DMS53 treated with DMSO at 0.1 percent for 48 hours (cell line): ENCODE results near the gene ATF6.

ENCODE experiments used
- DNase-seq: peaks from one replicate; lab custom pipeline; 2025; ENCODE audit not compliant: unreplicated experiment; lab: John Stamatoyannopoulos, UW

ATF6 gene

GRCh38 chr1:161956930-161957329 is 190.8 kb downstream of the ATF6 start:
- DNase-seq: no peak

- no peak for DNase-seq
Observed at GRCh38 chr1:161958425-161958824, 192.3 kb downstream of the ATF6 start.

- DNase-seq: no peak
Observed at GRCh38 chr1:161962091-161962887, 196.2 kb downstream of the ATF6 start.

GRCh38 chr1:161966067-161966466 is 199.9 kb downstream of the ATF6 start:
- no peak for DNase-seq

GRCh38 chr1:161970036-161970435 is 203.9 kb downstream of the ATF6 start:
- DNase-seq: no peak

GRCh38 chr1:161970633-161971032 is 204.5 kb downstream of the ATF6 start:
- DNase-seq: no peak

GRCh38 chr1:161972828-161973227 is 206.7 kb downstream of the ATF6 start:
- DNase-seq: no peak

- no peak for DNase-seq
Observed at GRCh38 chr1:161973924-161974845, 208.1 kb downstream of the ATF6 start.

- DNase-seq: no peak
Observed at GRCh38 chr1:161978011-161978790, 212.1 kb downstream of the ATF6 start.

GRCh38 chr1:161981126-161981525 is 215.0 kb downstream of the ATF6 start:
- DNase-seq: no peak

- no peak for DNase-seq
Observed at GRCh38 chr1:161981735-161982506, 215.8 kb downstream of the ATF6 start.

GRCh38 chr1:161982507-161982895 is 216.4 kb downstream of the ATF6 start:
- no peak for DNase-seq

- DNase-seq: no peak
Observed at GRCh38 chr1:161982917-161983316, 216.8 kb downstream of the ATF6 start.

GRCh38 chr1:161983725-161984124 is 217.6 kb downstream of the ATF6 start:
- DNase-seq: no peak

- DNase-seq: no peak
Observed at GRCh38 chr1:161985301-161985822, 219.2 kb downstream of the ATF6 start.

GRCh38 chr1:161986328-161986727 is 220.2 kb downstream of the ATF6 start:
- DNase-seq: no peak

- no peak for DNase-seq
Observed at GRCh38 chr1:161987303-161987702, 221.2 kb downstream of the ATF6 start.

- no peak for DNase-seq
Observed at GRCh38 chr1:161987872-161988271, 221.8 kb downstream of the ATF6 start.

GRCh38 chr1:161988413-161988812 is 222.3 kb downstream of the ATF6 start:
- DNase-seq: no peak

- DNase-seq: no peak
Observed at GRCh38 chr1:161989108-161989507, 223.0 kb downstream of the ATF6 start.
